Measurements from ENCODE around the gene TMEM45A.

Gene TMEM45A

DNA sequence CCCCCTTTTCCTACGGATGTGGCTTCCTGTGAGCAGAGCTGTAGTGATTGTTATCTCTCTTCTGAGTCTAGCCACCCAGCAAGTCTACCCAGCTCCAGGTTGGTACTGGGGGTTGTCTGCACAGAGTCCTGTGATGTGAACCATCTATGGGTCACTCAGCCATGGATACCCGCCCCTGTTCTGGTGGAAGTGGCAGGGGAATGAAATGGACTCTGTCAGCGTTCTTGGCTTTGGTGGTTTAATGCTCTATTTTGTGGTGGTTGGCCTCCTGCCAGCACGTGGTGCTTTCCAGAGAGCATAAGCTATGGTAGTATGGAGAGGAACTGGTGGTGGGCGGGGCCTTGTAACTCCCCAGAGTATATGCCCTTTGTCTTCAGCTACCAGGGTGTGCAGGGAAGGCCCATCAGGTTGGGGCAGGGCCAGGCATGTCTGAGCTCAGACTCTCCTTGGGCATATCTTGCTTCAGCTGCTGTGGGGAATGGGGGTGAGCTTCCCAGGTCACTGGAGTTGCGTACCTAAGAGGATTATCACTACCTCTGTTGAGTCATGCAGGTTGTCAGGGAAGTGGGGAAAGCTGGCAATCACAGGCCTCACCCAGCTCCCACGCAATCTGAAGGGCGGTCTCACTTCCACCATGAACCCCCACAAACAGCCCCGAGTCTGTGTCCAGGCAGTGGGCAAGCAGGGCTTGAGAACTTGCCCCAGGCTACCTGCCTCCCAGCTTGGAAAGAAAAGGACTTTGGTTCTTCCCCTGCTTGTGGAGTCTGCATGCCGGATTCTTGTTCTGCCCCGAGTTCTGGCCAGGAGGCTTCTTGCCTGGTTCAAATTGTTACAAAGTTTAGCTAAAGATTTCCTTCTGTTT is 108.0 kb downstream of the TMEM45A start:
- intact Hi-C loops (cut with DNase I), result no loop called here
- no peak for DNase-seq

GRCh38 chr3:100602506-100603444 is 110.4 kb downstream of the TMEM45A start:
- DNase-seq, result no peak
- intact Hi-C loops (cut with DNase I), result no loop called here

DNA sequence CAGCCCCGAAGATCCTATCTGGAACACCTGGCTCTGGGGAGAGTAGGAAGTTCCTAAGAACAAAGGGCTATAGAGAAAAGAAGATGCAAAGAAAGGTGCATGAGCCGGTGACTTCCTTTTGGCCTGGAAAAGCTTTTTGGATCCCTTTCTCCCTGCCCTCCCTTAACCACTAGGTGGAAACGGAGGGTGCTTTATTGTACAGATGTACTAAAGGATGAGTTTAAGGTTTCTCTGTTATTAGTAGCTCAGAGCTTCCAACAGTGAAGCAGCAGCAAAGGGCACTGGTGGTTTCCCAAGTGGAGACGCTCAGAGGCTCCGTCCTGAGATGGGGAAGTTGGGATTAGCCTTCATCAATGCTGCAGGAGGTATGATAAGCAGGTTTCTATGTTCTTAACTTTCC is 111.0 kb downstream of the TMEM45A start:
- intact Hi-C loops (cut with DNase I), result no loop called here
- peak in 12 of 42 donors; percentile 8 to 62 (median 30) for DNase-seq

DNA sequence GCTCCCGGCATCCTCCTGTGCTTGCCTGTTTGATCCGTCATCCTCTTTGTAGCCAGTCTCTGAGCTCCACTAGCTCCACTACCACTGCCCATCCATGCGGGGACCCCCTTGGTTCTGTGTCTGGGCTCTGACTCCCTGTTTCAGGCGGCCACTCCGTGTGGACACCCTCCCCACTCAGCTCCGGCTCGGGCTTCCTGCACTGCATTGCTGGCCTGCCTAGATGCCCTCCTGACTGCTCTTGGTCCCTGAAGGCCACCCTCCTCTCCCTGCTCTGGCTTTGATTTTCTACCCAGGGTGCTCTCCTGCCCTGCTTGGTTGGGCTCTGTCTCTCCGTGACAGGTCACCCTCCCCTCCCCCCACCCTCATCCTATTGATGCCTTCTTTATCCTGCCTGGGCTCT is 112.9 kb downstream of the TMEM45A start:
- no peak for DNase-seq
- intact Hi-C loops (cut with DNase I), result no loop called here

GRCh38 chr3:100606894-100607512 is 114.6 kb downstream of the TMEM45A start:
- no peak for DNase-seq
- intact Hi-C loops (cut with DNase I), result no loop called here

DNA sequence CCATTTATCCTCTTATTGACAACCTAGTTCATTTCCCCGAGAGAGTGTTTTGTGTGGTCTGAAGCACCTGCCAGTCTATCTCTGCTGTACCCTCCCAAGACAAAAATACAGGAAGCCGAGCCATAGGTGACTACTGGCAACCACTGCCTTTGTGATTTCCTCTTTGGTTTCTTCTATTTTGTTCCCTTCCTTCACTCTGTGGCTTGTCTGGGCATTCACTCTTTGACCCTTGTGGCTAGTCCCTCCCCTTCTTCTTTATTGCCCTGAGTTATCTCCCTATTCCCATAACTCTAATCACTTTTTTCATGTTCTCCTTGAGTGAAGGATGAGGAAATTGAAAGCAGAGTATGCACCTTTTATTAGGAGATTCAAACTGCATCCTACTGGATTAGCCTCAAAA is 116.9 kb downstream of the TMEM45A start, which contains the start of gene ADGRG7:
Gene ADGRG7 (plus strand): TSS at position 297 of the 400 bp plus-strand sequence. CDS start 256 bp downstream, outside the sequence.
- DNase-seq, result no peak
- intact Hi-C loops (cut with DNase I), result no loop called here

- intact Hi-C loops (cut with DNase I), result no loop called here
- DNase-seq, result no peak
Observed at GRCh38 chr3:100609963-100610362, 117.5 kb downstream of the TMEM45A start.

DNA sequence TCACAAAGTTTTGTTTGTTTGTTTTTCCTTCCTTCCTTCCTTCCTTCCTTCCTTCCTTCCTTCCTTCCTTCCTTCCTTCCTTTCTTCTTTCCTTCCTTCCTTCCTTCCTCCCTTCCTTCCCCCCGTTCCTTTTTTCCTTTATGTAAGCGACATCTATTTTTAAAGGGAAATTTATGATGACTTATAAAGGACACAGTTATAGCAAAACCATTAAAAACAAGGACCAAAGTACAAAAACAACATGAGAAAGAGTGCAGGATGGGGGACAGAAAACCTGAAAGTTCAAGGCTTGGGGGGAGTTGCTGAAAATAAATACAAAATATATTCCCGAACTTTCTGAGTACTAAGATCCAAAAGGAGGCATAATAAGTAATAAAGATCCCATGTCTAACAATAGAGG is 118.8 kb downstream of the TMEM45A start:
- intact Hi-C loops (cut with DNase I), result no loop called here
- DNase-seq, result no peak

DNA sequence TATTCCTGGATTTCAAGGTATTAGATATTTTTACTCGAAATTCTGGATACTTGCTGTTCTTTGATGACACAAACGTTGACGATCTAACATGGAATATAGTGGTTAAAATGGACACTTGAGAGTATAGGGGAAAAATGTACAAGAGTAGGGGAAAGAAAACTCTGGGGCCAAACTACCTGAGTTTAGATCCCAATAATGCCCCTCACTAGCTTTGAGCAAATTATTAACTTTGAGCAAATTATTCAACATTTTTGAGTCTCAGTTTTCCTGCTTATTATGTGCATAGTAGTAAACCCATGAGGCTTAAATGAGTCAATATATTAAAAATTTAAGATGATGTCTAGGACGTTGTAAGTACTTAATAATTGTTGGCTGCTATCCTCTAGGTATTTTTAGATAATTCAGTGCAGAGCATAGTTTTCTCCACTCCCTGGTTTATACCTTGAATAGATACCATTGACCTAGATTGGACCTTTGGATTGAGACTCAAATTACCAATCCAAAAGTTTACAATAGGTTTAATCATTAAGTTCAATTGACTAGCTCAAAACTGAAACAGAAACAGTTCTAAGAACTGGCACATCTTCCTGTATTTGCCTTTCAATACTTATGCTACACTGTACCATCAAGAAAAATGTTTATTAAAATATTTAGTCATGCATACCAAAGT is 121.4 kb downstream of the TMEM45A start:
- no peak for DNase-seq
- intact Hi-C loops (cut with DNase I), result no loop called here

GRCh38 chr3:100614941-100615340 is 122.5 kb downstream of the TMEM45A start:
- no peak for DNase-seq
- intact Hi-C loops (cut with DNase I), result no loop called here

GRCh38 chr3:100615684-100616083 is 123.3 kb downstream of the TMEM45A start:
- intact Hi-C loops (cut with DNase I), result no loop called here

GRCh38 chr3:100621251-100621650 is 128.8 kb downstream of the TMEM45A start:
- no peak for DNase-seq
- intact Hi-C loops (cut with DNase I), result no loop called here

More at GRCh38 chr3:100615684-100616083, 123.3 kb downstream of the TMEM45A start:
- no peak for DNase-seq

All from head of caudate nucleus (tissue), 42 donors.